PC-9 (cell line): ENCODE results near the gene CCDC68. TPM values are rescaled to one million over a fixed set of nuclear protein-coding genes. Genes with fewer than 3 reads are reported as not detected.

ENCODE experiments used
- BruUV-seq: library from RNA; stranded (reverse); fragments of 400-500 nt; replicated peaks from 2 replicates; lab custom pipeline; 2021; lab: Mats Ljungman, UMichigan
- CTCF ChIA-PET: fragments of 300-600 bp; sonication (Branson Sonifier 250); formaldehyde crosslinking; loops from one replicate; lab custom pipeline; 2022; ENCODE audit warnings: antibody characterized with exemption; lab: Charles Lee
- POLR2A ChIA-PET: fragments of 300-600 bp; sonication (Branson Sonifier 250); formaldehyde crosslinking; loops from one replicate; lab custom pipeline; 2022; ENCODE audit warnings: antibody characterized with exemption; ENCODE audit not compliant: unreplicated experiment; lab: Charles Lee
- DNase-seq, 2 experiments: peaks; one replicate each; pipeline versions ENCODE4 v3.0.0 to v3.0.0-alpha.2; 2015 to 2022; ENCODE audit warnings: mixed read lengths in 1 of 2
- H2AFZ ChIP-seq: fragments of 200-600 bp; sonication (generic); 2 replicates; pipeline ENCODE4 v1.8.1; 2017; ENCODE audit warnings: antibody characterized with exemption
- H3F3A ChIP-seq: fragments of 200-600 bp; sonication (generic); 2 replicates; pipeline ENCODE4 v1.8.1; 2017; ENCODE audit warnings: antibody characterized with exemption, mild to moderate bottlenecking, low read depth; ENCODE audit not compliant: insufficient read depth
- H3K27ac ChIP-seq: fragments of 200-600 bp; sonication (generic); 2 replicates; pipeline ENCODE4 v1.6.1; 2016; ENCODE audit warnings: mixed run types
- H3K27me3 ChIP-seq: fragments of 200-600 bp; sonication (generic); 2 replicates; pipeline ENCODE4 v1.6.1; 2016; ENCODE audit warnings: low read depth, mixed run types; ENCODE audit not compliant: insufficient read depth
- H3K36me3 ChIP-seq: fragments of 200-600 bp; sonication (generic); 2 replicates; pipeline ENCODE4 v1.6.1; 2016; ENCODE audit warnings: low read depth, mixed run types
- H3K4me1 ChIP-seq: fragments of 200-600 bp; sonication (generic); replicated peaks from 2 replicates; pipeline ENCODE4 v1.6.1; 2016; ENCODE audit warnings: mixed run types; ENCODE audit not compliant: insufficient read depth
- H3K4me2 ChIP-seq: fragments of 200-600 bp; sonication (generic); 2 replicates; pipeline ENCODE4 v1.6.1; 2017; ENCODE audit warnings: mixed run types
- H3K4me3 ChIP-seq: fragments of 200-600 bp; sonication (generic); 2 replicates; pipeline ENCODE4 v1.6.1; 2016; ENCODE audit warnings: mixed run types
- H3K79me2 ChIP-seq: fragments of 200-600 bp; sonication (generic); 2 replicates; pipeline ENCODE4 v1.6.1; 2017; ENCODE audit warnings: low read depth, mixed run types
- H3K9me2 ChIP-seq: fragments of 200-600 bp; sonication (generic); 2 replicates; pipeline ENCODE4 v1.8.1; 2017; ENCODE audit warnings: mild to moderate bottlenecking; ENCODE audit not compliant: insufficient read depth
- H3K9me3 ChIP-seq: fragments of 200-600 bp; sonication (generic); 2 replicates; pipeline ENCODE4 v1.8.1; 2016; ENCODE audit warnings: low read depth; ENCODE audit not compliant: insufficient read depth
- H4K20me1 ChIP-seq: fragments of 200-600 bp; sonication (generic); 2 replicates; pipeline ENCODE4 v1.8.1; 2017; ENCODE audit not compliant: insufficient read depth
- EZH2 ChIP-seq: fragments of 200-600 bp; sonication (generic); IDR thresholded peaks from 2 replicates; pipeline ENCODE4 v1.8.0; 2017; ENCODE audit warnings: antibody characterized with exemption, low read depth
- intact Hi-C: fragments of 100-400 bp; cut with micrococcal nuclease; formaldehyde crosslinking; loops from one replicate; pipeline ENCODE4 v1.10.0; 2022; ENCODE audit not compliant: unreplicated experiment
- total RNA-seq: library from RNA; stranded (reverse); gene quantifications from 2 replicates; pipeline ENCODE4 v1.2.3, GENCODE V29; 2021
- TF ChIP-seq, protein P1 (sequence below): fragments of 200-600 bp; sonication (generic); conservative IDR thresholded peaks from 2 replicates; pipeline ENCODE4 v1.6.1; 2017; ENCODE audit warnings: mixed run types, antibody characterized with exemption, mild to moderate bottlenecking, moderate library complexity

Gene CCDC68
- total RNA-seq, 1 experiment from 2014 or later: 2.9 TPM

DNA sequence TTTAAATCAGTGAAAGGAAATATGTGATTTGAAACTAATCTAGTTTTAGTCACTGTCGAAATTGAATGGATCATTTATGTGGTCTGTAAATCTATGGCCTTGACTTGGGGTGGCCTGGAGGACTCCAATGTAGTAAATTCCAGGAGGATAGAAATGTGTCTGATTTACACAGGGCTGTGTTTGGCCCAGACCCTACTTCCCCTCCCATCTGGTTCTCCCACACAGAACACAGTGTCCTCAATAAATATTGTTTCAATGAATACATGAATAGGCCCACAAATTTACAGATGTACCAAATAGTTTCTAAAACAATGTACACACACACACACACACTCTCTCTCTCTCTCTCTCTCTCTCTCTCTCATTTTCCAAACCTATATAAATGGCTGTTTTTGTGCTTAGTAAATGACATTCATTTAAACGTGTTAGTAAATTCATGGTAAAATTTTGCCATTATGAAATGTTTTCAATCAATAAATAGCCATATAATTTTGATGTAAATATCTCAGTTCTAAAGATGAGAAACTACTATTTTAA lies 1.9 kb downstream of the CCDC68 start:
- TF ChIP-seq EZH2: no peak
- TF ChIP-seq, protein P1, sequence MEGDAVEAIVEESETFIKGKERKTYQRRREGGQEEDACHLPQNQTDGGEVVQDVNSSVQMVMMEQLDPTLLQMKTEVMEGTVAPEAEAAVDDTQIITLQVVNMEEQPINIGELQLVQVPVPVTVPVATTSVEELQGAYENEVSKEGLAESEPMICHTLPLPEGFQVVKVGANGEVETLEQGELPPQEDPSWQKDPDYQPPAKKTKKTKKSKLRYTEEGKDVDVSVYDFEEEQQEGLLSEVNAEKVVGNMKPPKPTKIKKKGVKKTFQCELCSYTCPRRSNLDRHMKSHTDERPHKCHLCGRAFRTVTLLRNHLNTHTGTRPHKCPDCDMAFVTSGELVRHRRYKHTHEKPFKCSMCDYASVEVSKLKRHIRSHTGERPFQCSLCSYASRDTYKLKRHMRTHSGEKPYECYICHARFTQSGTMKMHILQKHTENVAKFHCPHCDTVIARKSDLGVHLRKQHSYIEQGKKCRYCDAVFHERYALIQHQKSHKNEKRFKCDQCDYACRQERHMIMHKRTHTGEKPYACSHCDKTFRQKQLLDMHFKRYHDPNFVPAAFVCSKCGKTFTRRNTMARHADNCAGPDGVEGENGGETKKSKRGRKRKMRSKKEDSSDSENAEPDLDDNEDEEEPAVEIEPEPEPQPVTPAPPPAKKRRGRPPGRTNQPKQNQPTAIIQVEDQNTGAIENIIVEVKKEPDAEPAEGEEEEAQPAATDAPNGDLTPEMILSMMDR: no peak
- CTCF ChIA-PET: no interaction called here
- Histone ChIP-seq H3K79me2 (peaks cover 9% of the 10 kb centered on the region; the same call in 1 of the 2 replicates), H3K36me3 (no peaks in the 10 kb centered on the region), H3K4me2 (peak overlapping the region; percentile 89), H3K27ac (no peak overlapping the region), H3K4me3 (peak overlapping the region; percentile 77; the same call in 1 of the 2 replicates), H4K20me1 (no peaks in the 10 kb centered on the region), H3K9me2 (no peaks in the 10 kb centered on the region), H3K27me3 (no peaks in the 10 kb centered on the region), H2AFZ (peak overlapping the region; percentile 92; the same call in 1 of the 2 replicates), H3F3A (peaks cover 4% of the 10 kb centered on the region; the same call in 1 of the 2 replicates), H3K9me3 (no peaks in the 10 kb centered on the region), H3K4me1 (peaks cover 18% of the 10 kb centered on the region)
- no TSS peak for BruUV-seq
- intact Hi-C loops: loop anchor here (5.0 kb wide), 1 partner anchor 180 kb away; no protein-coding TSS in a partner anchor
- no peak for DNase-seq
- POLR2A ChIA-PET: interaction anchor here (0.7 kb wide), 1 partner anchor 105 kb away, joined by 7 read pairs; no protein-coding TSS in a partner anchor

DNA sequence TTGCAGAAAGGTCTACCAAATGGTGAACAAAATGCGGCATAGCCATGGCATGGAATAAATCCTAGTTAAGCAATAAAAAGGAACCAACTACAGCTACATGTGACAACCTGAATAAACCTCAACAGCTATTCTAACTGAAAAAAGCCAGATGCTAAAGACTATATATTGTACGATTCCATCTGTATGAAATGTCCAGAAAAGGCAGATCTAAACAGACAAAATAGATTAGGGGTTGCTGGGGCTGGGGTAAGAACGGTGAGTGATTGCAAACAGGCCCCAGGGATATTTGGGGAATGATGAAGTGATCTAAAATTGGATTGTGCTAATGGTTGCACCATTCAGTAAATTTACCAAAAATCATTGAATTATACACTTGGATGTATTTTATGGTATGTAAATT lies 2.8 kb downstream of the CCDC68 start:
- no TSS peak for BruUV-seq
- no peak for DNase-seq
- H3K4me3 ChIP-seq: no peak overlapping the region
- ChIA-PET CTCF (no interaction called here), POLR2A (interaction anchor here (0.7 kb wide), 1 partner anchor 105 kb away, joined by 7 read pairs; no protein-coding TSS in a partner anchor)
- no peaks in the 10 kb centered on the region for H3K27me3 ChIP-seq
- TF ChIP-seq, protein P1: no peak
- no peak for TF ChIP-seq EZH2
- no peaks in the 10 kb centered on the region for H3K9me2 ChIP-seq
- H3K4me2 ChIP-seq: no peak overlapping the region
- H3K36me3 ChIP-seq: no peaks in the 10 kb centered on the region
- H2AFZ ChIP-seq: no peak overlapping the region
- H4K20me1 ChIP-seq: no peaks in the 10 kb centered on the region
- H3F3A ChIP-seq: peaks cover 4% of the 10 kb centered on the region; the same call in 1 of the 2 replicates
- no peaks in the 10 kb centered on the region for H3K9me3 ChIP-seq
- H3K79me2 ChIP-seq: peaks cover 9% of the 10 kb centered on the region; the same call in 1 of the 2 replicates
- H3K4me1 ChIP-seq: peaks cover 18% of the 10 kb centered on the region
- intact Hi-C loops: loop anchor here (5.0 kb wide), 1 partner anchor 179 kb away; no protein-coding TSS in a partner anchor
- no peak overlapping the region for H3K27ac ChIP-seq

DNA sequence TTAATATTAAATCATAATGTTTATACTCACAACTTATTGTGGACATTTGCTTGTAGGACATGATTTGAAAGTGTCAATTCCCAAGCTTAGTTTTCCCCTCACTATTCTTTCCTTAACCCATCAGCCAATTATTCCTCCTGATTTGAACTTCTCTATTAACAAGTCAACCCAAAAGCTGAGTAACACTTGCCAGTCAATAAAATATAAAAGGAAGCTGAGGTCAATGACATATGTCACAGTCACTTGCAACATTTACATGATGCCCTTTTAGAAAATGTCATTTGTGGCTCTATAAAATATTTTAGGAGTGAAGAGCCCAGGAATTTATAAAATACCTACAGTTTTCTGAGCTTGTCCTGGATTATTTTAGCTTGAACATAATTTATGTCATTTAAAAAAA lies 7.2 kb downstream of the CCDC68 start:
- Histone ChIP-seq H3K27me3 (no peaks in the 10 kb centered on the region), H4K20me1 (no peaks in the 10 kb centered on the region), H3K4me3 (no peak overlapping the region), H3K4me2 (no peak overlapping the region), H2AFZ (no peak overlapping the region), H3K4me1 (peaks cover 25% of the 10 kb centered on the region), H3K36me3 (no peaks in the 10 kb centered on the region), H3K9me3 (no peaks in the 10 kb centered on the region), H3K9me2 (no peaks in the 10 kb centered on the region), H3K27ac (no peak overlapping the region), H3F3A (peaks cover 7% of the 10 kb centered on the region; the same call in 1 of the 2 replicates), H3K79me2 (0 out of 2 replicates have a peak, but pooled peaks cover under 1% of the 10 kb centered on the region)
- no peak for DNase-seq
- intact Hi-C loops: no loop called here
- ChIA-PET POLR2A (no interaction called here), CTCF (interaction anchor here (0.6 kb wide), 1 partner anchor 529 kb away, joined by 3 read pairs; no protein-coding TSS in a partner anchor)
- BruUV-seq: no TSS peak
- TF ChIP-seq EZH2: no peak
- TF ChIP-seq, protein P1: no peak
